Muscle of back (tissue), 13 donors: Measurements from ENCODE around the gene PRR4. TPM values are rescaled to one million over a fixed set of nuclear protein-coding genes. Genes with fewer than 3 reads are reported as not detected.

Experiments used
- DNase-seq, 3 donors: peaks; one replicate each; pipeline versions ENCODE4 v3.0.0 to v3.0.0-alpha.2; 2013
- long read RNA-seq, 9 donors: transcript quantifications; one replicate each; lab custom pipeline, GENCODE V29; 2026
- polyA plus RNA-seq, 10 donors: library from polyadenylated mRNA; unstranded; fragments of 120-200 nt; gene quantifications; one replicate each; pipeline ENCODE4 v1.2.1, GENCODE V29; 2013; ENCODE audit not compliant: insufficient read length in 10 of 10

PRR4 gene, protein sequence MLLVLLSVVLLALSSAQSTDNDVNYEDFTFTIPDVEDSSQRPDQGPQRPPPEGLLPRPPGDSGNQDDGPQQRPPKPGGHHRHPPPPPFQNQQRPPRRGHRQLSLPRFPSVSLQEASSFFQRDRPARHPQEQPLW
- 1 to 10 TPM; 1.1 to 9.2 (median 2.6) TPM for polyA plus RNA-seq
- long read RNA-seq, donor 1: 0 reads
- long read RNA-seq, donor 2: 0 reads
- long read RNA-seq, donor 3: 0 reads
- long read RNA-seq, donor 4, partial matches to known transcripts: 0 of 1 reads
- long read RNA-seq, donor 4, other reads (novel, unspliced or antisense): 0 of 1 reads
- long read RNA-seq, donor 5: 0 reads
- long read RNA-seq, donor 6: 0 reads
- long read RNA-seq, donor 7: 0 reads
- long read RNA-seq, donor 8: 0 reads
- long read RNA-seq, donor 9: 0 reads

DNA sequence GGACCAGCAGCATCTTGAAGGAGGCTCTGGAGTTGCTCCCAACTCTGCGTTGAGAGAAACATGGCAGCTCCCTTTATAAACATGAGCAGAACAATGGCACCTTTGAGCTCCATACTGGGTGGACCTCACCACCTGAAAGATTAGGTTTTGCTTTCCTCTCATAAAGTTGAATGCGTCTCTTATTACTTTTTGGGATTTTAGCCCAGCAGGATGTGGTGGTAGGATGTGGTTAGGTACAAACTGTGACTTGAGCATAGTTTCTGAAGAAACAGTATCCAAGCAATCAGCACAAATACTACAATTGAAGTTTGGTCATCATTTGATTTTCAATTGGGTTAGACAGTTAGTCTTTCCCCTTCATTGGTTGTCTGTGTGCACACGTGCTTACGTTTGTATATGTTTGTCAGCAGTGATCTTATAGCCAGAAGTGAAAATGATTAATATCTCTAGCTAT, at the start of gene PRR4:
Gene PRR4 (minus strand): TSS at position 51 of the 454 bp plus-strand sequence. CDS start 38 bp downstream, at position 13.
- no peak for DNase-seq

DNA sequence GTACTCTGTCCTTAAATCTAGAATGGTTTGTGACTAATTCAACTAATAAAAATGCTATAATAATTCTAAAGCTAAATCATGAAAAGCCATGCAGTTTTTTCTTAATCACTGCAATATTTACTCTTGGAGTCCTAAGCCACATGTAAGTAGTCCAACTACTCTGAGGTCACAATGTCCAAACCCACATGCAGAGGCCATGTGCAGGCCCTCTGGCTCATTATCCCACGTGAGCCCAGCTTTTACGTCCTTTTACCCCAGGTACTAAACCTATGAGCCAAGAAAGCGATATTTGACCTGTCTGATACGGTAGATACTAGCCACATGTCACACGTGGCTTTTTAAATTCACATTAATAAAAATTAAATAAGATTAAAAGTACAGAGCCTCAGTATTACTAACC, 47.6 kb upstream of the PRR4 start:
- DNase-seq: no peak

DNA sequence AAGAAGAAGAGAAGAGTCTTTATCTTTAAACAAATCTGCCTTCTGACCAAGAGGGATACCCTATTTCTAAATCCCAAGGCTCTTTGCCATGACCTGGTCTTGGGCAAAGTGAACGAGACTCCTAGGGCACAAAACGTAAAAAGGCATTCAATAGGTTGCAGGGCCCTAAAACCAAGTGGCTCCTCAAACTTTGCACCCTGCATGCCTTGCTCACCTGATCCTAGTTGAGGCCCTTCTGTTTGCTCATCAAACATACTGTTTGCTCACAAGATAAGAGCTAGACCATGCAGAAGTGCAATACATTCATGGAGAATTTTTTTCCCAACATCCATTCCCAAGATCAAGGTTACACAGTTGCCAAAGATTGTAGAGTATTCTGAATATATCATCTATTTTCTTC, 42.7 kb upstream of the PRR4 start:
- DNase-seq: no peak

DNA sequence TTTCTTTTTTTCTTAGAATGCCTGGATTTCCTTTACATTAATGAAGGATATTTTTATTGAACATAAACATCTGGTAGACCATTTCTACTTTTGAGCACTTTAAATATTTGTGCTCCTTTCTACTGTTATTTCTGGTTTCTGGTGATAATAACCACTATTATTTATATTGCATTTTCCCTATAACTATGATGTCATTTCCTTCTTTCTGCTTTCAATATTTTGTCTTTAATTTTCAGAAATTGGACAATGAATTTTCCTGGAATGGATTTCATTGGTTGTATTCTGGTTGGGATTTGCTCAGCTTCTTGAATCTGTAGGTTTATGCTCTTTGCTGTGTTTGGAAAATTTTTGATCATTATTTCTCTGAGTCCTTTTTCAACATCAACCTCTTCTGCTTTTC, 40.0 kb upstream of the PRR4 start:
- DNase-seq: no peak

DNA sequence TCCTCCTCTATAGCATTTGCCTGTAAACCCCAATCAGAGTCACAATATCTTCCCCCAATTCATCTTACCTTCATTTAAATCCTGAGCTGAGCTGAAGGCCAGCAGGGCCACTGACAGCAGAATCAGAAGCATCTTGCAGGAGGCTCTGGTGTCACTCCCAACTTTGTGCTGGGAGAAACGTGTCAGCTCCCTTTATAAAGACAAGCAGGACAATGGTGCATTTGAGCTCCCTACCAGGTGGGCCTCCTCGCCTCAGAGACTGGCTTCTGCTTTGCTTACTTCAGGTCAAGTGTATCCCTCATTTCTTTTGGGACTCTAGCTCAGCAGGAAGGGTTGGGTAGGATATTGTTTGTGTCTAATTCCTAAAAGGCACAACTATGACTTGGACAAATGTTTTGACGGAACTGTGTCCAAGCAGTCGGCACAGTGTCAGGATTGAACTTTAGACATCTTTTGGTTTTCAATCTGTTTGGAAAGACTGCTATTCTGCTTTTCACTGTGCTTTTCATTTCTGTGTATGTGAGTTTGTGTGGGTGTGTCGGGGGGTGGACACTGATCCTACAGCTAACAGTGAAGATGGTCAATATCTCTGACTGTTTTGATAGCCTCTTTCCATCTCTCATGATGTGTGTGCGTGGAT, 34.9 kb upstream of the PRR4 start, which contains the start of gene PRH1:
Gene PRH1 (minus strand): TSS at position 170 of the 640 bp plus-strand sequence. CDS start 38 bp downstream, at position 132.
- no peak for DNase-seq

DNA sequence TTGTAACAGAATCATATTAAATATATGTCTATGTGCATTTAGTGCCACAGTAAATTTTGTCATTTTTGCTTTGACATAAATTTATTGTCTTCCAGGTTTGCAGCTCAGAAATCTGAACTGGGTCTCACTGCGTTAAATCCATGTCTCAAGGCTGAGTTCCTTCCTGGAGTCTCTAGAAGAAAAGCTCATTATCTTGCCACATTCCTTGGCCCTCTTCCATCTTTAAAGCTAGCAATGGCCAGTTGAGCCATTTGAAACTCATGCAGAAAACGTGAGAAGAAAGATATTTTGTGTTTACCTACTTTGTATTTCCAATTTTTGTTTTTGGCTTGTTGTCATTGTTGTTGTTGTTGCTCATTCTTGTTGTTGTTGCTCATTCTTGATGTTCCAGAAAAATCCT, 24.1 kb upstream of the PRR4 start:
- DNase-seq: no peak

DNA sequence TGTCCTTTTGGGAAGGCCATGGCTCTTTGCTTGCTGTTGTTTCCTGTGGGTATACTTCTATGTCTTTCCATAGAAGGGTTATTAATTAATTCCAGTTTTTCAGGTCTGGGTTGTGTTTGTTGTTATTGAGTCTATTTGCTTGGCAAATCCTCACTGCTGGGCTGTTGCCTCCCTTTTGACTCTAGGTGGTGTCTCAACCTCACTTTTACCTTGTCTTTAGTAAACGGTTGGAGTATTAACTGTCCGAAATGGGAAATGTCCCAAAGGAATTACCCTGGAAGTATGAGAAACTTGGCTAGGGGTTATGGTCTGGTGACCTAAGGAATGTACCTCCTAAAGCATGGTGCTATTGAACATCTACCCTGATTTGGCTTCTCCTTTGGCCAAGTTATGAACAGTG, 18.1 kb upstream of the PRR4 start:
- DNase-seq: no peak

DNA sequence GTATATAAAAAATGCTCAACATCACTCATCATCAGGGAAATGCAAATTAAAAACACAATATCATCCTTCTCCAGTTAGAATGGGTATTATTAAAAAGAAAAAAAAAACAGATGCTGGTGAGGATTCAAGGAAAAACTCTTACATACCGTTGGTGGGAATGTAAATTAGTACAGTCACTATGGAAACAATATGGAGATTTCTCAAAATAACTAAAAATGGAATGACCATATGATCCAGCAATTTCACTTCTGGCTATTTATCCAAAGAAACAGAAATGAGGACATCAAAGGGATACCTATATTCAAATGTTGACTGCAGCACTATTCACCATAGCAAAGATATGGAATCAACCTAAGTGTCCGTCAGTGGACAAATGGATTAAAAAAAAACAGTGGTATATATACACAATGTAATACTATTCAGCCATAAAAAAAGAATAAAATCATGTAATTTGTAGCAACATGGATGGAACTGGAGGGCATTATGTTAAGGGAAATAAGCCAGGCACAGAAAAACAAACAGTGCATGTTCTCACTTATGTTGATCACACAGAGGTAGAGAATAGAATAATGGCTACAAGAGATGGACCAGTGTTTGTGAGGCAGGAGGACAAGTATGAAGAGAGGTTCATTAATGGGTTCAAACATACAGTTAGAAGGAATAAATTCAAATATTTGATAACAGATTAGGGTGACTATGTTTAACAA, 14.4 kb upstream of the PRR4 start:
- DNase-seq: no peak

DNA sequence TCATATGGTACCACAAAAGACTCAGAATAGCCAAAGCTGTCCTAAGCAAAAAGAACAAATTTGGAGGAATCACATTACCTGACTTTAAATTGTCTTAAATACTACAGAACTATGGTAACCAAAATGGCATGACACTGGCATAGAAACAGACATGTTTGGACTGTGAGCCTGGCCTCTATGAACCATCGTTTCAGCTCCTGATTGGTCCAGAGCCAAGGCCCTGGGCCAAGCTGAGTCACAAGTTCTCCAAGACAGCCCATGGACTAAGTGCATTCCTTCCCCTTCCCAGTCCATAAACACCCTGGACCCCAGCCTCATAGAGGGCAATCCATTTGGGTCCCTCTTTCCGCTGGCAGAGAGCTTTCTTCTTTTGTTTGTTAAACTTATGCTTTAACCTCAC, 12.1 kb upstream of the PRR4 start:
- DNase-seq: no peak

DNA sequence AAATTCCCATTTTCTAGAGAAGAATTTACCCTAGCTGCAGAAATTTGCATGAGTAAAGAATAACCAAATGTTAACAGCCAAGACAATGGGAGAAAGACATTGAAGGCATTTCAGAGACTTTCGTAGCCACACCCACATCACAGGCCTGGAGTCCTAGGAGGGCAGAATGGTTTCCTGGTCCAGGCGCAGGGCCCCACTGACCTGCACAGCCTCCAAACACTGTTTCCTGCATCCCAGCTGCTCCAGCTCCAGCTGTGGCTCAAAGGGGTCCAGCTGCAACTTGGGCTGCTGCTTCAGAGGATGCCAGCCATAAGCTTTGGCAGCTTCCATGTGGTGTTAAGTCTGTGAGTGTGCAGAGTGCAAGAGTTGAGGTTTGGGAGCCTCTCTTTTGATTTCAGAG, 6.5 kb upstream of the PRR4 start:
- DNase-seq: no peak

DNA sequence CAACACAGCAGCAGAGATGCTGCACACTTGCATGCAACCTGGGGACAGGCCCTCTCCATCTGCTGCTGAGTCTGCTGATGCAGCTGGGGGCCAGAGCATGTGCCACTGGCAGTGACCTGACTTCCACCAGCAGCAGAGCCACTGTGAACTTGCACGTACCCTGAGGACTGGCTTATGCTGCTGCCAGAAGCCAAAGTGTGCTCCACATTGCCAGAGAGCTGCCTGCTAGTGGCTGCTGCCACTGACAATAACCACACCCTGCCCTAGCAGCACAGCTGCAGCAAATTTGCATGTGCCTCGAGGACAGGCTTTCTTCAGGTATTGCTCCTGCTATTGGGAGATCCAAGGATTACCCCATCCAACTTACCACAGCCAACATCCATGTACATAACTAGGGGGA, 4.5 kb upstream of the PRR4 start:
- no peak for DNase-seq

DNA sequence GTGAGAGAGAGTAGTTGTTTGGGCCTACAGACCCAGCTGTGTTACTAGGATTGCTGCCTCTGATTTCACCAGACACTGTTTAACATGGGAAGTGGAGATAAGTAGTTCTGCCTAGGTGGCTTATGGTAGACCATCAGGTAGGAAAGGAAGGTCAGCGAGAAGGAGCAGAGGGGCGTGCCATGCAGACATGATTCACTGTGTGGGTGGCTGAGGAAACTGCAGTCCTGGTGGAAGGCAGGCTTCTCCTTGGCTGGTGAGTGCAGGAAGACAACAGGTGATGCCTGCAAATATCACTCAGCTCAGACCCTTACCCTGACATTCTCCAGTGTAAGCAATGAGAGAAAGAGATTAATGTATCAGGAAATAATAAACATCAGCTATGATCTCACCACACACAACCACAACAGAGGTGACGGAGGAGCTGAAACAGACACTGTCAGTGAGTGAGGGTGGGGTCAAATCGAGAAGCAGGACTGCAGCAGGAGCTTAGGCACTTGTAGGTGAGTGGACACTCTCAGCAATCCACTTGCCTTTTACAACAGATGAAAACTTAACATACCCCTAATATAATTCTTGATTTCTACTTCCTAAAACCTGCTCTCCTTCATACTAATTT, 2.1 kb upstream of the PRR4 start:
- DNase-seq: no peak

DNA sequence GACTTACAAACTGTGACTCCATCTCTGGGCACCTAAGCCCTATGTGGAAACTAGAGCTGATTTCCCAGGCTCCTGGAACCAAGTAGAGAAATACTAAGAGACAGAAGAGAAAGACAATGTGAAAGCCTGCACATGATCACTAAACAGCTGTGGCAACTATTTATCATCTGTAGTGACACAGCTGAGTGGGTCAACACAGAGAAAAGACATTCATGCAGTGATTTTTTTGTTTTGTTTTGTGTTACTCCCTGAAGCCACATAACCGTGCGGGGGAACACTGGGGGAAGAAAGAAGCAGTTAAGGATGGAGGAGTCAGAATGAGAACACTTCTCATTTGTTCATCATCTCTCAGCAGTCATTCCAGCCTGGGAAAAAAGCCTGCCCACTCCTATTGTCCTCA, 1.5 kb downstream of the PRR4 start:
- DNase-seq: peak in 1 of 3 donors; percentile 5

DNA sequence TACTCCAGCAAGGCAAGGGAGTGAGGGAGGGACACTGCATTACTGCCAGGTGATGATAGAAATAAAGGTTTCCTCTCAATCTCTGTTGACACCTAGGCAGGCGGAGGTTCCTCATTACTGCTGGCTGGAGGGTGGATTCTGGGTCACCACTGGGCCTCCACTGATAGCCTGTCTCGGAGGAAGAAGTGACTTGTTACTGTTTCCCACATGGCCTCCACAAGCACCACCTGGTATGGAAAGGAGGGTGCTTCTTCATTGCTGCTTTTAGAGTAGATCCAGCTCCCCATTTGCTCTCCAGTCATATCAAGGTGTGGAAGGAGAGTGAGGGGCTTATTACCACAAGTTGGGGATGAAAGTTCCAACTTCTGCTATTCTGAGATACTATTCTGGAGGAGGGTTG, 6.4 kb downstream of the PRR4 start:
- DNase-seq: no peak

DNA sequence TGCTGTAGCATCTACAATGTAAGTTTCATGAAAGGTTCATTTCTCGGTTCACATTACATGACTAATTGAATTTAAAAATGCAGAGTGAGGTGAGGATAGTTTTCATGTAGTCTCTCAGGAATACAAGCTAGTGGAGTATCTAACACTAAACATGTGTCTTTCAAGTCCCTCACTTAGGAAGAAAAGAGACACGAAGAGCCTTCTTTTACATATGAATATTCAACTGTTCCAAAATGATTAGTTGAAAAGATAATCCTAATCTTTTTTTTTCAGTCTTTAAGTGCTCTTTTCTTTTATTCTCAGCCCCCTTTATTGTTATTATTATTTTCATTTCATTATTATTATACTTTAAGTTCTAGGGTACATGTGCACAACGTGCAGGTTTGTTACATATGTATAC, 10.8 kb downstream of the PRR4 start:
- DNase-seq: no peak

DNA sequence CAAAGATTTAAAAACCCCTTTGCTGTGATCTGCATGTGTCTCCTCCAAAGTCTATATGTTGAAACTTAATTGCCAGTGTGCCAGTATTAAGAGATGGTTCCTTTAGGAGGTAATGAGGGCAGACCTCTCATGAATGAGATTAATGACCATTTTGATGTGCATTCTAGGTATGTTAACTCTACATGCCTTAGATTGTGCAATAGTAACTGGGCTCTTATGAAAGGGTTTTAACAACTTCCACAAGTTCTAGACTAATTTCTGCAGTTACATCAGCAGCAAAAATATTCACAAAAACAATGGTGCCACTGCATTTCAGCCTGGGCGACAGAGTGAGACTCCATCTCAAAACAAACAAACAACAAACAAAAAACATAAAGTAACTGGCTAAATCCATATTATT, 19.3 kb downstream of the PRR4 start:
- DNase-seq: no peak

DNA sequence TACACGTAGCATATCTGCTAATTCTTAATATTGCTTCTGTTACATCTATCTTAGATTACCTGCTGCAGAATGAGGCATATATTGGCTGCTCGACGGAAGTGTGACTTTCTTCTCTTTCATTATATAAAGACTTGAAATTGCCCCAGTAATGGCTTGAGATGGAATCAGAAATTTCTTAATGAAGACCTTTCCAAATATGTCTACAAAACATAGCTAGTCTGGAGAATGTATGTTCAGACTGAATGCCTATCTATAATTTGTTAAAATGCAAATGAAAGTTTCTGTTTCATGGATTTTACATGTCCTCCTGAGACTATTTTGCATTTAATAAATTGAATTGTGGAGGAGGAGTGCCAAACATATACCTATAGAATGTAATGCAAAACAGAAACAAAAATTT, 23.0 kb downstream of the PRR4 start, which contains the start of gene TAS2R10:
Gene TAS2R10 (minus strand): TSS at position 101 of the 400 bp plus-strand sequence. CDS start 89 bp downstream, at position 12.
- no peak for DNase-seq

DNA sequence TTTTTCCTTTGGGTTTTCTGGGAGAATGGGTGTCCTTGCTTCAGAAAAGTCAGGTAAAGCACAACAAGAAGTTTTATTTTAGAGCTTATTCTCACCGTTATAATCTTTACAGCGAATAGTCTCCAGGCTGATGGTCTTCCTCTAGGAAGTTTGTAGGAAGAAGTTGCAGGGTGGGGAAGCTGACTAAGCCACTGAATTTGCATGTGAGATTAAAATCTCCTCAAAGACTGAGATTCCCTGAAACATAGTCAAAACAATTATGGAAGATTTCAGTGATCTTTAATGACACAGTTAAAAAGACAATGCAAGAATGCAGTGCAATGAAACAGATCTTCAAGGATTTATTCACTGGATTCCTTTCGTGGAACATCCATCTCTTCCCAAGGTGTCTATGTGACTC, 24.3 kb downstream of the PRR4 start:
- no peak for DNase-seq

DNA sequence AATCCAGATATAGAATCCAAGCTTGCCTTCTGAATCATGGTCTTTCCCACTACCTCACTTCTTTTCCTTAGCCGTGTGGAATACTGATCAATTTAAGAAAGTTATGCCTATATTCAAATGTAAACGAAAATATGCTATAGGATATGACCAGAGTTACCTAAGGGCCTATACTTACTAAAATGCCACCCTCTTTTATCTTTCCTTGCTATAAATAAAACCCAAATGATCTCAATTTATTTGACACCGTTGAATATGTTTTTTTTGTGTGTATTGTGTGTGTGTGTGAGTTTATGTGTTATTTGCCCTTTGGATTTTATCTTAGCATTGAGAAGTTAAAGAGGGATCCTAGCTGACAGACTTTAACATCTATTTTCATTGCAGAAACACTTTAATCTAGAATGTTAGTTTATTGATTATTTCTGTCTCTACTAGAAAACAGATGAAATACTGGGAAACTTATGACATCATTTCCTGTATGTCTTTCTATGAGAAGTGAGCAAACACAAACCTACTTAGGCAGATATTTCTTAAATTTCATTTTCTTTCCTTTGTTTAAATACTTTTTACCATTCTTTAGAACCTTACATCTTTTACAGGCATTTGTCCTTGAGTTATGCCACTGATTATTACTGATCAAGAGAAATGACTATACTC, 37.3 kb downstream of the PRR4 start:
- DNase-seq: no peak

DNA sequence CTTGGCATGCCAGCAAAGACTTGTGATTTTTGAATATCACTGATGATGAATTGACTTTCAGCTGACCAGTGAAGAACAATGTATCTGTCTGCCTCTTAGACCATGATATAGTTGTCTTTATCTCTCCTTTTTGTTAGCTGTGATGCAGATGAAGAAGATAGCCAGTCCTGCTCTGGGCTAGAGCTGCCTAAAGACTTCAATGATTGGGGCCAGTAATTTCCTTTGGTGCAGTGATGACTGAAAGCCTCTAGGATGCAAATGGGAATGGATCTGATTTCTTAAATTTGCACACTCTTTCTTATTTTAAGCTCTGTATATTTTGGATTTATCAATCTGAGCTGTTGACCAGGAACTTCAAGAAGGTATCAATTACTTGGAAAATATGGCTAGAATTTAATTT, 39.2 kb downstream of the PRR4 start, which contains the start of gene TAS2R9:
Gene TAS2R9 (minus strand): TSS at position 101 of the 400 bp plus-strand sequence. CDS start 93 bp downstream, at position 8.
- DNase-seq: no peak

DNA sequence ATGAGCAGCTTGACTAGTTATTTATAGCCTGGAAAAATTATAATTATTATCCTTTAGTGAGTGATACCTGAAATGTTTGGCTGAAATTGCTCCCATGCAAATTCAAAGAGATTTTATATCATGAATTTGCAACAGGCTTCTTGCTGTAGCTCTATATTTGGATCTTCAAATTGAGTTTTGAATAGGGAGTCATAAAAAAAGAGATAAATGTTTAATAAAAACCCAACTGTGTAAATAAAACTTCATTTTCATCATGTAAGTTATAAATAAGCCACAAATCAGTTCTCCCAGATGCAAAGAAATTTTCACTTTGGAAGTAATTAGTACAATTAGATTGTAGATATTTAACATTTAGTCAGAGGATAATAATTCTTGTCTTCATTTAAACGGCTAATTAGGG, 42.1 kb downstream of the PRR4 start, which contains the start of gene TAS2R8:
Gene TAS2R8 (minus strand): TSS at position 101 of the 400 bp plus-strand sequence. CDS start 306 bp downstream, outside the sequence.
- no peak for DNase-seq
